Panc1 (cell line): ENCODE measurements around the gene RILPL2. TPM values are rescaled to one million over a fixed set of nuclear protein-coding genes. Genes with fewer than 3 reads are reported as not detected.

Experiments used
- ATAC-seq: fragments of 200-7000 bp; cut with Tn5 transposase; 2 replicates; pipeline ENCODE4 v1.9.1; 2020; ENCODE audit warnings: mild to moderate bottlenecking, moderate library complexity
- BruUV-seq: library from RNA; stranded (reverse); fragments of 400-500 nt; replicated peaks from 2 replicates; lab custom pipeline; 2021; lab: Mats Ljungman, UMichigan
- CTCF ChIA-PET: fragments of 300-600 bp; sonication (Branson Sonifier 250); formaldehyde crosslinking; loops from one replicate; lab custom pipeline; 2022; ENCODE audit warnings: antibody characterized with exemption; lab: Charles Lee
- POLR2A ChIA-PET: fragments of 300-600 bp; sonication (Branson Sonifier 250); formaldehyde crosslinking; loops from one replicate; lab custom pipeline; 2022; ENCODE audit warnings: antibody characterized with exemption; lab: Charles Lee
- DNase-seq: peaks from one replicate; pipeline ENCODE4 v3.0.0-alpha.2; 2010; ENCODE audit warnings: low read depth, low spot score
- H3K27ac ChIP-seq: 2 replicates; pipeline ENCODE4 v1.5.1; 2011; ENCODE audit warnings: mild to moderate bottlenecking, low read length, inconsistent platforms
- H3K27me3 ChIP-seq: fragments of 200-500 bp; sonication (Bioruptor generic); 2 replicates; pipeline ENCODE4 v1.6.0; 2014; ENCODE audit warnings: low read length, inconsistent platforms; ENCODE audit not compliant: control insufficient read depth, insufficient read depth
- H3K36me3 ChIP-seq: fragments of 200-500 bp; sonication (Bioruptor generic); 2 replicates; pipeline ENCODE4 v1.5.1; 2014; ENCODE audit warnings: inconsistent platforms, mild to moderate bottlenecking, low read length, moderate library complexity; ENCODE audit not compliant: control insufficient read depth, insufficient read depth
- H3K4me1 ChIP-seq: 2 replicates; pipeline ENCODE4 v1.5.1; 2011; ENCODE audit warnings: inconsistent platforms, mild to moderate bottlenecking, low read length, moderate library complexity; ENCODE audit not compliant: control insufficient read depth, insufficient read depth
- H3K4me3 ChIP-seq, 2 experiments: 2 replicates each; pipeline ENCODE4 v1.5.1; 2011 to 2012; ENCODE audit warnings: low read depth in 2 of 2, low read length in 2 of 2, mild to moderate bottlenecking in 2 of 2, inconsistent platforms in 1 of 2, moderate library complexity in 1 of 2
- H3K9me3 ChIP-seq: fragments of 200-500 bp; sonication (Bioruptor generic); 2 replicates; pipeline ENCODE4 v1.5.1; 2014; ENCODE audit warnings: low read depth, mild to moderate bottlenecking, inconsistent platforms, low read length, moderate library complexity; ENCODE audit not compliant: control insufficient read depth, insufficient read depth
- POLR2AphosphoS5 ChIP-seq: IDR thresholded peaks from 2 replicates; pipeline ENCODE4 v1.6.1; 2012; ENCODE audit warnings: mild to moderate bottlenecking, low read depth, low read length, moderate library complexity
- SIN3A ChIP-seq: IDR thresholded peaks from 2 replicates; pipeline ENCODE4 v1.6.1; 2012; ENCODE audit warnings: low read depth, mild to moderate bottlenecking, low read length, moderate library complexity, borderline replicate concordance; ENCODE audit not compliant: insufficient read depth
- TCF7L2 ChIP-seq: IDR thresholded peaks from 2 replicates; pipeline ENCODE4 v1.6.1; 2011; ENCODE audit warnings: mild to moderate bottlenecking, low read depth, low read length, inconsistent platforms
- in situ Hi-C: cut with HindIII; loops from 2 replicates; pipeline ENCODE4 v1.10.0; 2016; ENCODE audit warnings: low sequenced_read_pairs, low pct_unique_long_range_greater_than_20kb
- intact Hi-C: fragments of 100-400 bp; cut with micrococcal nuclease; formaldehyde crosslinking; loops from one replicate; pipeline ENCODE4 v1.10.0; 2022; ENCODE audit not compliant: unreplicated experiment
- total RNA-seq: library from RNA; stranded (reverse); gene quantifications from one replicate; pipeline ENCODE4 v1.2.1, GENCODE V29; 2021; ENCODE audit not compliant: unreplicated experiment
- TF ChIP-seq, protein P1 (sequence below): fragments of 450-650 bp; IDR thresholded peaks from 2 replicates; pipeline ENCODE4 v1.5.1; 2017; ENCODE audit warnings: mild to moderate bottlenecking
- TF ChIP-seq, protein P2 (sequence below), 2 experiments: IDR thresholded peaks; 2 replicates each; pipeline ENCODE4 v1.6.1; 2011 to 2012; ENCODE audit warnings: low read depth in 2 of 2, control low read depth in 1 of 2, low read length in 1 of 2, mild to moderate bottlenecking in 1 of 2, moderate library complexity in 1 of 2; ENCODE audit not compliant: insufficient read depth in 1 of 2

RILPL2 gene
- total RNA-seq, 1 experiment from 2014 or later: 5.4 TPM

DNA sequence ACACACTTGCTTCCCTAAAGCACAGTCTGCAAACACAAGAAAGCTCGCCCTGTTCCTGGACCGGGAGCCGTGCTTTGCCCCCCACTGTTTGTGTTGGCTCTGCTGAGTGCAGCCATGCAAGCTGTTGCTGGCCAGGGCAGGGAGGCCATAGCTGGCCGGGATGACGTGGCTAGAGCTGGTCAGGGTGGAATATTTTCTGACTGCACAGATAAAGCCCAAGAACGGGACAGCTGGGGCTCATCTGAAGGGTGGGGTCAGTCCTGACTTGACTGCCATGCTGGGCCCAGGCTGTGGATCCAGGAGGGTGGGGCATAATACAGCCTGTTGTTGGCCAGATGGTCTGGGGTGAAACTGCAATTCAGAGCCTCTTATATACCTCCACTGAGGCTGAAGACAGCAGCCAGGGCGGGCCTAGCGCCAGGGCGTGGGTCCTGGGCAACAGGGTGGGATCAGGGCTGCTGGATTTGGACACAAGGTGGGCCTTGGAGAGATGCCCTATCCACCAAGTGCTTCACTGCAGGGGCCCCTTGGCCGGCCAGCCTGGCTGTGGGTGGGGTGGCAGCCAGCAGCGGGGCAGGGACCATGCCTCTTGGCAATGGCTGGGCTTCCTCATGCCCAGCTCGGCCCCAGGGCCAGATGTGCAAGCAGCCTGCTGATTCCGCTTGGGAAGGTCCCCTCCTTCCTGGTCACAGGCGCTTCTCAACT, 37.8 kb downstream of the RILPL2 start:
- Histone ChIP-seq H3K9me3 (no peaks in the 10 kb centered on the region), H3K4me3 (no peak overlapping the region), H3K36me3 (peaks cover 3% of the 10 kb centered on the region), H3K27ac (no peak overlapping the region), H3K4me1 (no peaks in the 10 kb centered on the region), H3K27me3 (no peaks in the 10 kb centered on the region)
- ChIA-PET POLR2A (interaction anchor here (0.7 kb wide), 1 partner anchor 8 kb away, joined by 5 read pairs; no protein-coding TSS in a partner anchor), CTCF (no interaction called here)
- BruUV-seq: no TSS peak
- in situ Hi-C loops: no loop called here
- intact Hi-C loops: no loop called here
- ATAC-seq (peak; percentile 23; the same call in 1 of the 2 replicates), DNase-seq (no peak)
- TF ChIP-seq TCF7L2: no peak
- TF ChIP-seq, protein P1, sequence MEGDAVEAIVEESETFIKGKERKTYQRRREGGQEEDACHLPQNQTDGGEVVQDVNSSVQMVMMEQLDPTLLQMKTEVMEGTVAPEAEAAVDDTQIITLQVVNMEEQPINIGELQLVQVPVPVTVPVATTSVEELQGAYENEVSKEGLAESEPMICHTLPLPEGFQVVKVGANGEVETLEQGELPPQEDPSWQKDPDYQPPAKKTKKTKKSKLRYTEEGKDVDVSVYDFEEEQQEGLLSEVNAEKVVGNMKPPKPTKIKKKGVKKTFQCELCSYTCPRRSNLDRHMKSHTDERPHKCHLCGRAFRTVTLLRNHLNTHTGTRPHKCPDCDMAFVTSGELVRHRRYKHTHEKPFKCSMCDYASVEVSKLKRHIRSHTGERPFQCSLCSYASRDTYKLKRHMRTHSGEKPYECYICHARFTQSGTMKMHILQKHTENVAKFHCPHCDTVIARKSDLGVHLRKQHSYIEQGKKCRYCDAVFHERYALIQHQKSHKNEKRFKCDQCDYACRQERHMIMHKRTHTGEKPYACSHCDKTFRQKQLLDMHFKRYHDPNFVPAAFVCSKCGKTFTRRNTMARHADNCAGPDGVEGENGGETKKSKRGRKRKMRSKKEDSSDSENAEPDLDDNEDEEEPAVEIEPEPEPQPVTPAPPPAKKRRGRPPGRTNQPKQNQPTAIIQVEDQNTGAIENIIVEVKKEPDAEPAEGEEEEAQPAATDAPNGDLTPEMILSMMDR: no peak
- no peak for TF ChIP-seq SIN3A
- TF ChIP-seq, protein P2, sequence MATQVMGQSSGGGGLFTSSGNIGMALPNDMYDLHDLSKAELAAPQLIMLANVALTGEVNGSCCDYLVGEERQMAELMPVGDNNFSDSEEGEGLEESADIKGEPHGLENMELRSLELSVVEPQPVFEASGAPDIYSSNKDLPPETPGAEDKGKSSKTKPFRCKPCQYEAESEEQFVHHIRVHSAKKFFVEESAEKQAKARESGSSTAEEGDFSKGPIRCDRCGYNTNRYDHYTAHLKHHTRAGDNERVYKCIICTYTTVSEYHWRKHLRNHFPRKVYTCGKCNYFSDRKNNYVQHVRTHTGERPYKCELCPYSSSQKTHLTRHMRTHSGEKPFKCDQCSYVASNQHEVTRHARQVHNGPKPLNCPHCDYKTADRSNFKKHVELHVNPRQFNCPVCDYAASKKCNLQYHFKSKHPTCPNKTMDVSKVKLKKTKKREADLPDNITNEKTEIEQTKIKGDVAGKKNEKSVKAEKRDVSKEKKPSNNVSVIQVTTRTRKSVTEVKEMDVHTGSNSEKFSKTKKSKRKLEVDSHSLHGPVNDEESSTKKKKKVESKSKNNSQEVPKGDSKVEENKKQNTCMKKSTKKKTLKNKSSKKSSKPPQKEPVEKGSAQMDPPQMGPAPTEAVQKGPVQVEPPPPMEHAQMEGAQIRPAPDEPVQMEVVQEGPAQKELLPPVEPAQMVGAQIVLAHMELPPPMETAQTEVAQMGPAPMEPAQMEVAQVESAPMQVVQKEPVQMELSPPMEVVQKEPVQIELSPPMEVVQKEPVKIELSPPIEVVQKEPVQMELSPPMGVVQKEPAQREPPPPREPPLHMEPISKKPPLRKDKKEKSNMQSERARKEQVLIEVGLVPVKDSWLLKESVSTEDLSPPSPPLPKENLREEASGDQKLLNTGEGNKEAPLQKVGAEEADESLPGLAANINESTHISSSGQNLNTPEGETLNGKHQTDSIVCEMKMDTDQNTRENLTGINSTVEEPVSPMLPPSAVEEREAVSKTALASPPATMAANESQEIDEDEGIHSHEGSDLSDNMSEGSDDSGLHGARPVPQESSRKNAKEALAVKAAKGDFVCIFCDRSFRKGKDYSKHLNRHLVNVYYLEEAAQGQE (IDR thresholded peaks at IDR 0.05; ENCODE audit: insufficient read depth in 1 of 2, low read depth in 2 of 2, low read length in 1 of 2): no peak

DNA sequence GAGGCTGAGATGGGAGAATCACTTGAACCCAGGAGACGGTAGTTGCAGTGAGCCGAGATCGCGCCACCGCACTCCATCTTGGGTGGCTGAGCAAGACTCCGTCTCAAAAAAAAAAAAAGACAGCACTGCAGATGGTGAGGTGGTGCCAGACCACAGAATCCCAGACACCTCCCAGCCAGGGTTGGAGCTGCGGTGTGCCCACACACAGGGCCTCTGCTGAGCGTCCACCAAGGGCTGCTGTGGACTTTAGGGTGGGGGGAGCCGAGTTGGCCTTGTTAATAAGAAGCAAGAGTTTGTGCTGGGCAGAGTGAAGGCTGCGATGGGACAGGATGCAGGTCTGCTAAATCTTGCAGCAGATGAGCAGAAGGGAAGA, 38.3 kb downstream of the RILPL2 start:
- H3K27ac ChIP-seq: no peak overlapping the region
- in situ Hi-C loops: no loop called here

More for the DNA sequence above, 38.3 kb downstream of the RILPL2 start:
- H3K27me3 ChIP-seq: no peaks in the 10 kb centered on the region
- DNase-seq: no peak
- no TSS peak for BruUV-seq
- CTCF ChIA-PET: no interaction called here
- ATAC-seq: no peak
- H3K4me3 ChIP-seq: no peak overlapping the region
- no peaks in the 10 kb centered on the region for H3K4me1 ChIP-seq
- POLR2A ChIA-PET: interaction anchor here (0.7 kb wide), 1 partner anchor 9 kb away, joined by 5 read pairs; no protein-coding TSS in a partner anchor
- intact Hi-C loops: no loop called here
- peaks cover 3% of the 10 kb centered on the region for H3K36me3 ChIP-seq
- no peaks in the 10 kb centered on the region for H3K9me3 ChIP-seq
- TF ChIP-seq POLR2AphosphoS5 (no peak), TCF7L2 (no peak), SIN3A (no peak)
- TF ChIP-seq, protein P1: no peak
- TF ChIP-seq, protein P2 (IDR thresholded peaks at IDR 0.05; ENCODE audit: insufficient read depth in 1 of 2, low read depth in 2 of 2, low read length in 1 of 2): no peak
